A673 (cell line): ENCODE measurements around the gene WNK2.

Source experiments
- EZH2 ChIP-seq: fragments of 200-600 bp; sonication (generic); IDR thresholded peaks from 2 replicates; pipeline ENCODE4 v1.6.1; 2017; ENCODE audit warnings: borderline replicate concordance, low read depth, mild to moderate bottlenecking, mixed read lengths, antibody characterized with exemption, low read length; ENCODE audit not compliant: poor library complexity, severe bottlenecking
- TF ChIP-seq, protein P1 (sequence below): fragments of 300-800, 200-600 bp; sonication (generic); conservative IDR thresholded peaks from 2 replicates; pipeline ENCODE4 v1.5.1; 2017; ENCODE audit warnings: low read depth, mild to moderate bottlenecking, antibody characterized with exemption, low read length, moderate library complexity, mixed read lengths

DNA sequence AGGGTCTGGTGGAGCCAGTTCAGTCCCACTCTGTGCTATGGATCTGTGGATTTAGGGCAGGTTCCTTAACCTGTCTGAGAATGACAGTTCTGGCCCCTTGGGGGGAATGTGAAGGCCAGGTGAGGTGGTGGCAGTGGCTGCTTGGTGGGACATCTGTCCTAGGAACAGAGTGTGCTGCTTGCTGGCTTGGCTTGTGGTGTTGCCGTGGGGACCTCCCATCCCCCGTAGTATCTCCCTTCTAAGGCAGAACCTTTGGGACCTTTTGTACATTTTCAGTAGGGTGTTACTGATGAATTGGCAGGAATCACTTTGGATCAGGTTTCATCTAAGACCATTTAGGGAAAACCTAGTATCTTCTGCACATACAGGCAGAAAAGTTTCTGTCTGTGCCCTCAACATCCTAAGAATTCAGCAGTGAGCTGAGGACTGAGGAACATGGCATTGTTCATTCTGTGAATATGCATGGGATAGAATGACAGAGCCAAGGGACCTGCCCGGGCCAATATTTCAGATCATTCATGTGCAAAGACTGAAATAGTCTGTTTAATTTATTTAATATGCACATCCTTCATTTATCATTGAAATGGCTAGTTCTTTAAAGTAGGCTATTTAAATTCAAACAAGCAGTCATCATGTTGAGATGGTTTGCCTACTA lies 64.6 kb downstream of the WNK2 start:
- TF ChIP-seq, protein P1, sequence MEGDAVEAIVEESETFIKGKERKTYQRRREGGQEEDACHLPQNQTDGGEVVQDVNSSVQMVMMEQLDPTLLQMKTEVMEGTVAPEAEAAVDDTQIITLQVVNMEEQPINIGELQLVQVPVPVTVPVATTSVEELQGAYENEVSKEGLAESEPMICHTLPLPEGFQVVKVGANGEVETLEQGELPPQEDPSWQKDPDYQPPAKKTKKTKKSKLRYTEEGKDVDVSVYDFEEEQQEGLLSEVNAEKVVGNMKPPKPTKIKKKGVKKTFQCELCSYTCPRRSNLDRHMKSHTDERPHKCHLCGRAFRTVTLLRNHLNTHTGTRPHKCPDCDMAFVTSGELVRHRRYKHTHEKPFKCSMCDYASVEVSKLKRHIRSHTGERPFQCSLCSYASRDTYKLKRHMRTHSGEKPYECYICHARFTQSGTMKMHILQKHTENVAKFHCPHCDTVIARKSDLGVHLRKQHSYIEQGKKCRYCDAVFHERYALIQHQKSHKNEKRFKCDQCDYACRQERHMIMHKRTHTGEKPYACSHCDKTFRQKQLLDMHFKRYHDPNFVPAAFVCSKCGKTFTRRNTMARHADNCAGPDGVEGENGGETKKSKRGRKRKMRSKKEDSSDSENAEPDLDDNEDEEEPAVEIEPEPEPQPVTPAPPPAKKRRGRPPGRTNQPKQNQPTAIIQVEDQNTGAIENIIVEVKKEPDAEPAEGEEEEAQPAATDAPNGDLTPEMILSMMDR = no peak
- TF ChIP-seq EZH2 = no peak
